Mesothelial cell of epicardium (in vitro differentiated cells): ENCODE results near the gene PKNOX2. TPM values are rescaled to one million over a fixed set of nuclear protein-coding genes. Genes with fewer than 3 reads are reported as not detected.
A peak's percentile ranks its signal among the peaks of the same experiment; 100 is the strongest.

ENCODE experiments used
- DNase-seq, 2 experiments: peaks; one replicate each; pipeline ENCODE4 v3.0.0; 2021; ENCODE audit warnings: low spot score in 2 of 2; ENCODE audit not compliant: unreplicated experiment in 2 of 2
- H3K27ac Mint-ChIP-seq: 2 replicates; pipeline ENCODE4 v1.8.0; 2021; ENCODE audit warnings: mixed read lengths
- H3K27me3 Mint-ChIP-seq: 2 replicates; pipeline ENCODE4 v1.8.0; 2021; ENCODE audit warnings: low read depth, mixed read lengths
- H3K36me3 Mint-ChIP-seq: 2 replicates; pipeline ENCODE4 v1.8.0; 2021; ENCODE audit warnings: mixed read lengths
- H3K4me1 Mint-ChIP-seq: 2 replicates; pipeline ENCODE4 v1.8.0; 2021; ENCODE audit warnings: mixed read lengths
- H3K4me3 Mint-ChIP-seq: 2 replicates; pipeline ENCODE4 v1.8.0; 2021; ENCODE audit warnings: mild to moderate bottlenecking, moderate library complexity, mixed read lengths
- H3K9me3 Mint-ChIP-seq: 2 replicates; pipeline ENCODE4 v1.8.0; 2021; ENCODE audit warnings: mixed read lengths
- total RNA-seq: library from RNA; stranded (reverse); gene quantifications from 3 replicates; pipeline ENCODE4 v1.2.1, GENCODE V29; 2021
- TF ChIP-seq, protein P1 (sequence below): fragments of 200-600 bp; sonication (generic); IDR thresholded peaks from one replicate; pipeline ENCODE4 v1.5.0; 2021; ENCODE audit warnings: antibody characterized with exemption; ENCODE audit not compliant: unreplicated experiment

Gene PKNOX2
- total RNA-seq, 1 donor from 2014 or later: 22.2 TPM

DNA sequence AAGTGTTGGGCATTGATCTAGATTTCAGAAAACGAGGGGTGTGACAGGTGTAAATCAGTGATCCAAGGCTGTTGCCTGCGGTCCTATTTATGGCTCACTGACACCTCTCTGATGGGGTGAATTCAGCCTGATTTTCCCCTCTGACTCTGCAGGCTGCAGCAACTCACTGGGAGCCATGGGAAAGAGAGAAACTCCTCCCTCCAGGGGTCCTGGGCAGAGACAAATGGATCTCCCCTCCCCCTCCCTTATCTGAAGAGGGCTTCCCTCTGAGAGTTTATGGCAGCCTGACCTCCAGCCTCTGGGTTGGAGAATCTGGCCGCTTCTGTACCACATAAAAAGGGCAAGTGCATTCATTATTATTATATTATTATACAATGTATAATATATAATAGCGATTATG, 1.8 kb upstream of the PKNOX2 start:
- Mint-ChIP-seq H3K27ac (no peak overlapping the region), H3K36me3 (no peaks in the 10 kb centered on the region), H3K4me1 (peaks cover 47% of the 10 kb centered on the region), H3K9me3 (no peaks in the 10 kb centered on the region), H3K4me3 (no peak overlapping the region), H3K27me3 (peaks cover 9% of the 10 kb centered on the region)
- DNase-seq: no peak
- TF ChIP-seq, protein P1, sequence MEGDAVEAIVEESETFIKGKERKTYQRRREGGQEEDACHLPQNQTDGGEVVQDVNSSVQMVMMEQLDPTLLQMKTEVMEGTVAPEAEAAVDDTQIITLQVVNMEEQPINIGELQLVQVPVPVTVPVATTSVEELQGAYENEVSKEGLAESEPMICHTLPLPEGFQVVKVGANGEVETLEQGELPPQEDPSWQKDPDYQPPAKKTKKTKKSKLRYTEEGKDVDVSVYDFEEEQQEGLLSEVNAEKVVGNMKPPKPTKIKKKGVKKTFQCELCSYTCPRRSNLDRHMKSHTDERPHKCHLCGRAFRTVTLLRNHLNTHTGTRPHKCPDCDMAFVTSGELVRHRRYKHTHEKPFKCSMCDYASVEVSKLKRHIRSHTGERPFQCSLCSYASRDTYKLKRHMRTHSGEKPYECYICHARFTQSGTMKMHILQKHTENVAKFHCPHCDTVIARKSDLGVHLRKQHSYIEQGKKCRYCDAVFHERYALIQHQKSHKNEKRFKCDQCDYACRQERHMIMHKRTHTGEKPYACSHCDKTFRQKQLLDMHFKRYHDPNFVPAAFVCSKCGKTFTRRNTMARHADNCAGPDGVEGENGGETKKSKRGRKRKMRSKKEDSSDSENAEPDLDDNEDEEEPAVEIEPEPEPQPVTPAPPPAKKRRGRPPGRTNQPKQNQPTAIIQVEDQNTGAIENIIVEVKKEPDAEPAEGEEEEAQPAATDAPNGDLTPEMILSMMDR: no peak

DNA sequence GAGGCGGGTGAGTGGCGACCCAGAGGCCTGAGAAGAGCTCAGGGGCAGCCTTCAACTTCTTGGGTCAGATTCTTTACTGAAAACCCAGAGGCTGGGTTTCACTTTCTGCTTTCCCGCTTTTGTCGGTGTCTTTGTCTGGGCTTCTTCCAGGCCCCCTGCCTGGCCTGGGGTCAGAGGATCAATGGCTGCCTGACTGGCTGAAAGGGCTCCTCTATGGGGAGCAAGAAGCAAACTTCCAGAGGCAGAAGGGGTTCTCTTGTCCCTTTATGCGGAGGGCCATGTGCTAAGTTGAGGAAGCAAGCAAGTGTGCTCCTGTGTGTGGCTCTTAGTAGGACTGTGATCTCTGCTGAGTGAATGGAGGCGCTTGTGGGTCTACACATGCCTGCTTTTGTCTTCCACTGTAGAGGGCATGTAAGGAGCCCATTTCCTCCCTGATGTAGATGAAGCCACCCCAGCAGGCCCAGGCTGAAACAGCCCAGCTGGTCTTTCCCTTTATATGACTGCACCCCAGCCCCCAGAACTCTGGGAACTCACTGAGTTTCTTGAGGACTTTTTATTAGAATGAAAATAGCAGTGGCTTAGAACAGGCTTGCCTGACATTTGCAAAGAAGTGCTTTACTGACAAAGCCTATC, 1.0 kb upstream of the PKNOX2 start:
- peaks cover 48% of the 10 kb centered on the region for H3K4me1 Mint-ChIP-seq
- no peak for DNase-seq

DNA sequence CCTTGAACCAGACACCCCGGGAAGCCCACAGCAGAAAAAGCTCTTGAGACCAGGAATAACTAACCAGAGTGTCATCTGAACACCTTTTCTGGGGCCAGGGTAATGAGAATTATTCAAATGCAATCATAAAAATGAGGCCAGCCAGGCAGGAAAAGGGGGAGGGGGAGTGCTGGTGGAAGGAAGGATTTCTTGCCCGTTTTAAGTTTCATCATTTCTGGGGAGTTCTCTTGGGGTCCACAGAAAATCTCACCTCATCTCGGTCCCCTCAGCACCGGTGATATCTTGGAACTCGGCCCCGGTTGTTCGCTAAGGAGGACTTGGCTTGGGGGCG, 495 bp upstream of the PKNOX2 start:
- peaks cover 52% of the 10 kb centered on the region for H3K4me1 Mint-ChIP-seq
- TF ChIP-seq, protein P1: no peak
- H3K4me3 Mint-ChIP-seq: peak overlapping the region; percentile 63
- H3K27ac Mint-ChIP-seq: peak overlapping the region; percentile 57
- H3K9me3 Mint-ChIP-seq: no peaks in the 10 kb centered on the region
- H3K27me3 Mint-ChIP-seq: peaks cover 9% of the 10 kb centered on the region
- DNase-seq: no peak
- H3K36me3 Mint-ChIP-seq: no peaks in the 10 kb centered on the region

More for the DNA sequence above, 1.0 kb upstream of the PKNOX2 start:
- Mint-ChIP-seq H3K27me3 (peaks cover 9% of the 10 kb centered on the region), H3K4me3 (peak overlapping the region; percentile 63), H3K27ac (peak overlapping the region; percentile 57), H3K36me3 (no peaks in the 10 kb centered on the region), H3K9me3 (no peaks in the 10 kb centered on the region)
- TF ChIP-seq, protein P1: no peak

DNA sequence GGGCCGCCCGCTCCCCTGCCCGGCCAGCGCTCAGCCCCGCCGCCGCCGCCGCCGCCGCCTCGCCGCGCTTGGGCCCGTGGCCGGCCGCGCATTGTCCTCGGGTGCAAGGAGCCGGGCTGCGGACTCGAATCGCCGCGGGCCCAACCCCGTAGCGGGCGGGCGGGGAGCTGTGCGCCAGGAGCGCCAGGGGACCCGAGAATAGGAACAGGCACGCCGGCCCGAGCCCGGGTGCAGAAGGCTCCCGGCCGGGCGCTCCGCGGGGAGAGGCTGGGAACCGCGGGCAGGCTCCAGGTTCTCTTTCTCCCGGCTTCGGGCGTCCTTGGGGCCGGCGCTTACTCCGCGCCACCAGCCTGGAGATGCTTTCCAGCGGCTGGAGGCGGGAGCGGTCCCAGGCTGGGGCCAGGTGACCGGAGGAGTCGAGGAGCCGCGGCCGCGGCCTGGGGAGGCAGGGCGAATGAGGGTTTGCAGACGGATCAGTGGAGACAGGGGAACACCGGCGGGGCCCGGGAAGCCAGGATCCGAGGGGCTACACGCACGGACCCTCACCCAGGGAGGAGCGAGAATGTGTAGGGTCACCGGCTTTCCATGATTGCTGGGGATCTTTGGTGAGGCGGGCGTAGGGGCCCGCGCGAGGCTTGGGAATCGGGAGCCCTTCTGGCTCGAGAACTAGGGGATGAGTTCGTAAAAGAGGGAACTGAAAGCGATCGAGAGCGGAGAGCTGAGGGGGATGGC, 726 bp downstream of the PKNOX2 start:
- Mint-ChIP-seq H3K4me3 (peak overlapping the region; percentile 88), H3K27ac (peak overlapping the region; percentile 85), H3K27me3 (peaks cover 8% of the 10 kb centered on the region), H3K36me3 (no peaks in the 10 kb centered on the region), H3K9me3 (no peaks in the 10 kb centered on the region), H3K4me1 (peaks cover 62% of the 10 kb centered on the region)
- TF ChIP-seq, protein P1: no peak
- peak in 1 of 2 experiments; percentile 70 for DNase-seq

DNA sequence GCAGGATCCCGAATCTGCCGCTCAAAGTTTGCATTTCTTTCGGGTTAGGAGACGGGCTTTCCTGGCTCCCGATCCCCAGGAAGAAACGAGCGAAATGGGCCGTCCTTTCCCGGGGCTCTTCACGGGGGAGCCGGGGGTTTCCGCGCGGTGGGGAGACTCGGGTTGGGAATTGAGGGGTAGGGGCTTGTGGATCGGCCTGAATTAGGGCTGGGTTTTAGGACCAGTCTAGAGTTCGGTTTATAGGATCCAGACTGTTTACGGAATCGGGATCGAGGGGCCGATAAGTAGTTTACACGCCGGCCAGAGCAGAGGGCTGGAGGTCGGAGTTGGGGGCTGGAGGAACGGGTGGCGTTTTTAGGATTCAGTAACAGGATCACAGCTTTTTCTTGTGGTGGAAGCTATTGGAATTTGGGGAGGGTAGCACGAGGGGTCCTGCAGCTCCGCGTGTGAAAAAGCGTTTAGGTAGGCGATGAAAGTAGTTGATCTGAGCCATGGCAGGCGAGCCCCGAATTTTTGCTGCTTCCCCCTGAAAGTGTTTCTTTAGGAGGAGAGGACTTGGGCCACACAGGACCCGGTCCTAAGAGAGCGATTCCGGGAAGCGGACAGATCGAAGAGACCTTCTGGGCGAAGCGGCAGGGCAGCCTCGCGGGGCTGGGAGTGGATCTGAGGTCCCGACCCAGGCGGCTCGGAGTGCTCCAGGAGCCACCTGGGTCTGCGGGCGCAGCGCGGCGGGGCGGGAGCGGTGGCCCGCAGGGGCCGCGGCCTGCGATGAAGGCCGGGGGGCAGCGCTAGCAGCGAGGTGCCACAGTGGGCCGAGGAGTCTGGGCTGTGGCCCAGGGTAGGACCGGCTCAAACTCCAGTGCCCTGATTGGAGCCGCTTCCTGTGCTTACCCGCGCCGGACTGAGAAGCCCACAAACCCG, 1.6 kb downstream of the PKNOX2 start:
- H3K27me3 Mint-ChIP-seq: peaks cover 8% of the 10 kb centered on the region
- no peak for DNase-seq
- H3K4me3 Mint-ChIP-seq: peak overlapping the region; percentile 88
- H3K4me1 Mint-ChIP-seq: peaks cover 70% of the 10 kb centered on the region
- peak overlapping the region; percentile 94 for H3K27ac Mint-ChIP-seq
- H3K9me3 Mint-ChIP-seq: no peaks in the 10 kb centered on the region
- no peaks in the 10 kb centered on the region for H3K36me3 Mint-ChIP-seq
- TF ChIP-seq, protein P1: no peak
